ENCODE measurements around the gene OXTR. TPM values are rescaled to one million over a fixed set of nuclear protein-coding genes. Genes with fewer than 3 reads are reported as not detected.

OXTR gene
- total and polyA plus RNA-seq, 2 of the 4 experiments (the other 2 are of a cell fraction) = 42.8 to 56.1 TPM

DNA sequence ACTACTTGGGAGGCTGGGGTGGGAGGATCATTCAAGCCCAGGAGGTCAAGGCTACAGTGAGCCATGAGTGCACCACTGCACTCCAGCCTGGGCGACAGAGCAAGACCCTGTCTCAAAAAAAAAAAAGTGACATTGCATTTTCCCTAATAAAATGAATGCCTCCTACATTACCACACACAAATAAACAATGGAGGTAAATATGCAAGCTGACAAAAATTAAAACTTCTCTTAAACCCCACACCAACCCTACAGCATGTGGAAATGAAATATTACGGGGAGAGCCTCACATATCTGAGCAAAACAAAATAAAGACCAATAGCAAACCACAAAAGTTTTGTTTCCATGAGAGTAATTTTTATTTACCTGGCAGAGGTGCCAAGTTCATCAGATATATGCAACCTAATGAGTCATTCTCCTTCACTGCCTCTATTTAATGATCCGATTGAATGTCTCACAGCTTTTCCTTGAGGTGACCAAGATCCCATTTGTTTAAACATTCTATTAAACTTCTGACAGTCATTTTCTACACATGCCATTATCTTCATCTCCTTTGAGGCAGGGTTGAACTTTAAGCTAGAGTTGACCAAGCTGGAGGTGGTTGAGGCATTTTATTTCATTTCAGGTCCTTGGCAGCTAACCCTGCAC, 45.2 kb downstream of the OXTR start:
- no peak overlapping the region for H2AK9ac ChIP-seq (replicated peaks; ENCODE audit: low read depth, low read length, poor library complexity)
- no peak overlapping the region for H3K9ac ChIP-seq (ENCODE audit: low read depth, low read length)
- H3K18ac ChIP-seq (ENCODE audit: low read depth, low read length) = no peak overlapping the region
- no peak overlapping the region for H3K4ac ChIP-seq (ENCODE audit: low read depth, low read length)
- no peak overlapping the region for H2AFZ ChIP-seq (replicated peaks; ENCODE audit: low read length, poor library complexity)
- peaks cover 3% of the 10 kb centered on the region for H3K27me3 ChIP-seq (ENCODE audit: control insufficient read depth, insufficient read depth, low read length)
- H3K4me3 ChIP-seq (ENCODE audit: insufficient read depth, low read depth, low read length) = no peak overlapping the region
- WGBS, 2 experiments (ENCODE audit: extremely low coverage in 2 of 2, insufficient read length in 1 of 2) = no CpG with 5 or more reads among the region's 3 CpGs
- H4K91ac ChIP-seq (ENCODE audit: insufficient read depth, low read depth, low read length) = no peak overlapping the region
- H4K5ac ChIP-seq (ENCODE audit: low read depth, low read length) = no peak overlapping the region
- CTCF ChIA-PET = no interaction called here
- no peaks in the 10 kb centered on the region for H3K4me1 ChIP-seq (ENCODE audit: control insufficient read depth, insufficient read depth, low read length)
- no peaks in the 10 kb centered on the region for H3K36me3 ChIP-seq (ENCODE audit: control insufficient read depth, insufficient read depth, low read length)
- no peak overlapping the region for H3K27ac ChIP-seq (ENCODE audit: insufficient read depth, low read length)
- H2BK15ac ChIP-seq (ENCODE audit: low read depth, low read length) = no peak overlapping the region
- H4K8ac ChIP-seq (ENCODE audit: low read depth in 2 of 2, low read length in 2 of 2) = no peak overlapping the region
- no peak overlapping the region for H2BK120ac ChIP-seq (ENCODE audit: low read depth, low read length)
- TF ChIP-seq POLR2A (IDR thresholded peaks at IDR 0.05; ENCODE audit: low read depth, low read length) (no peak), BHLHE40 (IDR thresholded peaks at IDR 0.05; ENCODE audit: low read depth, low read length) (no peak)
- POLR2A ChIA-PET (ENCODE audit: unreplicated experiment) = no interaction called here
- no peaks in the 10 kb centered on the region for H3K79me1 ChIP-seq (ENCODE audit: low read depth in 1 of 2, low read length in 2 of 2)
- in situ Hi-C loops (cut with MboI; ENCODE audit: low sequenced_read_pairs) = no loop called here
- H2BK5ac ChIP-seq (ENCODE audit: low read depth, low read length, poor library complexity, severe bottlenecking) = no peak overlapping the region
- no peak for ATAC-seq (ENCODE audit: low read depth)
- H4K20me1 ChIP-seq (ENCODE audit: insufficient read depth, low read length) = no peaks in the 10 kb centered on the region
- H3K4me2 ChIP-seq (ENCODE audit: low read depth, low read length) = no peak overlapping the region
- H3K14ac ChIP-seq (replicated peaks; ENCODE audit: low read depth, low read length) = no peak overlapping the region
- no peak overlapping the region for H3K56ac ChIP-seq (ENCODE audit: extremely low read depth, insufficient read depth, low read length)
- dilution Hi-C loops (cut with HindIII; ENCODE audit: low sequenced_read_pairs, unreplicated experiment) = no loop called here
- H3K9me3 ChIP-seq (ENCODE audit: control insufficient read depth, insufficient read depth, low read length) = no peaks in the 10 kb centered on the region; the same call in 1 of the 2 replicates
- no peaks in the 10 kb centered on the region for H3K9me1 ChIP-seq (ENCODE audit: insufficient read depth, low read length)
- no peak overlapping the region for H2AK5ac ChIP-seq (ENCODE audit: low read depth, low read length)
- H2BK20ac ChIP-seq (ENCODE audit: low read depth, low read length) = no peak overlapping the region
- no peak for DNase-seq
- intact Hi-C loops (cut with micrococcal nuclease) = no loop called here
- H3K23ac ChIP-seq (ENCODE audit: low read depth, low read length) = no peak overlapping the region
- BruUV-seq (replicated peaks) = no TSS peak

Measured in IMR-90 (cell line).